RWPE2 (cell line): Measurements from ENCODE around the gene IL17C.

Experiments used
- ATAC-seq: fragments of 200-7000 bp; cut with Tn5 transposase; 3 replicates; pipeline ENCODE4 v1.9.1; 2021; ENCODE audit warnings: low read depth
- DNase-seq: peaks from one replicate; pipeline ENCODE4 v3.0.0-alpha.2; 2020; ENCODE audit warnings: low spot score
- H3K27ac ChIP-seq: fragments of 450-650 bp; 2 replicates; pipeline ENCODE4 v1.5.1; 2017; ENCODE audit warnings: mild to moderate bottlenecking; ENCODE audit not compliant: poor library complexity, severe bottlenecking
- H3K27me3 ChIP-seq: fragments of 250-450 bp; sonication (Bioruptor Pico); 2 replicates; pipeline ENCODE4 v1.5.1; 2021; ENCODE audit warnings: mild to moderate bottlenecking, moderate library complexity; ENCODE audit not compliant: insufficient read depth, poor library complexity, severe bottlenecking
- H3K36me3 ChIP-seq: fragments of 250-450 bp; sonication (Bioruptor Pico); 2 replicates; pipeline ENCODE4 v1.5.1; 2020; ENCODE audit warnings: low read depth, mild to moderate bottlenecking, moderate library complexity
- H3K4me1 ChIP-seq: fragments of 250-450 bp; sonication (Bioruptor Pico); 2 replicates; pipeline ENCODE4 v1.5.1; 2021; ENCODE audit warnings: mild to moderate bottlenecking, moderate library complexity; ENCODE audit not compliant: insufficient read depth, poor library complexity, severe bottlenecking
- H3K4me3 ChIP-seq: fragments of 250-450 bp; sonication (Bioruptor Pico); 2 replicates; pipeline ENCODE4 v1.5.1; 2021; ENCODE audit warnings: mild to moderate bottlenecking, moderate library complexity; ENCODE audit not compliant: severe bottlenecking
- H3K9me3 ChIP-seq: fragments of 250-450 bp; sonication (Bioruptor Pico); 2 replicates; pipeline ENCODE4 v1.5.1; 2021; ENCODE audit warnings: mild to moderate bottlenecking, moderate library complexity; ENCODE audit not compliant: severe bottlenecking
- CTCF ChIP-seq: fragments of 450-650 bp; IDR thresholded peaks from one replicate; pipeline ENCODE4 v1.5.1; 2017; ENCODE audit warnings: mild to moderate bottlenecking, moderate library complexity; ENCODE audit not compliant: poor library complexity, severe bottlenecking

Gene IL17C

GRCh38 chr16:88653596-88654362, 15.4 kb downstream of the IL17C start:
- Histone ChIP-seq H3K27me3 (no peaks in the 10 kb centered on the region), H3K4me1 (no peaks in the 10 kb centered on the region), H3K9me3 (no peaks in the 10 kb centered on the region), H3K27ac (no peak overlapping the region), H3K4me3 (no peak overlapping the region), H3K36me3 (peaks cover 68% of the 10 kb centered on the region)
- ATAC-seq (no peak), DNase-seq (no peak)
- TF ChIP-seq CTCF: no peak

- Histone ChIP-seq H3K27me3 (no peaks in the 10 kb centered on the region), H3K4me3 (no peak overlapping the region), H3K27ac (no peak overlapping the region), H3K9me3 (no peaks in the 10 kb centered on the region), H3K36me3 (peaks cover 75% of the 10 kb centered on the region), H3K4me1 (no peaks in the 10 kb centered on the region)
- DNase-seq (no peak), ATAC-seq (no peak)
- TF ChIP-seq CTCF: no peak
Measured at GRCh38 chr16:88654363-88655052, 16.1 kb downstream of the IL17C start.

- peaks cover 79% of the 10 kb centered on the region for H3K36me3 ChIP-seq
- H3K27me3 ChIP-seq: no peaks in the 10 kb centered on the region
- no peak overlapping the region for H3K4me3 ChIP-seq
- H3K4me1 ChIP-seq: no peaks in the 10 kb centered on the region
- no peak overlapping the region for H3K27ac ChIP-seq
- DNase-seq (peak; percentile 70), ATAC-seq (no peak)
- TF ChIP-seq CTCF: no peak
- no peaks in the 10 kb centered on the region for H3K9me3 ChIP-seq
Measured at GRCh38 chr16:88655053-88655732, 16.8 kb downstream of the IL17C start.

GRCh38 chr16:88655733-88656281, 17.4 kb downstream of the IL17C start:
- Histone ChIP-seq H3K4me1 (no peaks in the 10 kb centered on the region), H3K4me3 (no peak overlapping the region), H3K27me3 (no peaks in the 10 kb centered on the region), H3K27ac (no peak overlapping the region), H3K36me3 (peaks cover 82% of the 10 kb centered on the region), H3K9me3 (no peaks in the 10 kb centered on the region)
- ATAC-seq: no peak
- no peak for TF ChIP-seq CTCF
- DNase-seq: peak; percentile 70
